HG03135 (cell line): Measurements from ENCODE around the gene TNFAIP2.

ENCODE experiments used
- ATAC-seq: cut with Tn5 transposase; IDR thresholded peaks from one replicate; pipeline ENCODE4 v1.9.1; 2021; ENCODE audit warnings: mild to moderate bottlenecking, moderate library complexity; ENCODE audit not compliant: unreplicated experiment

The TNFAIP2 gene

GRCh38 chr14:103133210-103134140, 10.2 kb downstream of the TNFAIP2 start:
- ATAC-seq = no peak

DNA sequence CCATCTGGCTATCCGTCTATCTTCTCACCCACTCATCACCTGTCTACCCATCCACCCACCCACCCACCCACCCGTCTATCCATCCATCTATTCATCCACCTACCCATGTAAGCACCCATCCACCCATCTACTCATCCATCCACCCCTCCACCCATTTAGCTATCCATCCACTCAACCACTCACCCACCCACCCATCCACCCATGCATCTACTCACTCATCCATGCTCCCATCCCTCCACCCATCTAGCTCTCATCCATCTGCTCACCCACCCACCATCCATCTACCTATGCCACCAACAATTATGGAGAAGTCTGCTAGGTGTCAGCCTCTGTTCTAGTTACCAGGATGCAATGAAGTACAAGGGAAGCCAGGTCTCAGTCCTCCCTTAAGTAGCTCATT, 11.1 kb downstream of the TNFAIP2 start:
- no peak for ATAC-seq

DNA sequence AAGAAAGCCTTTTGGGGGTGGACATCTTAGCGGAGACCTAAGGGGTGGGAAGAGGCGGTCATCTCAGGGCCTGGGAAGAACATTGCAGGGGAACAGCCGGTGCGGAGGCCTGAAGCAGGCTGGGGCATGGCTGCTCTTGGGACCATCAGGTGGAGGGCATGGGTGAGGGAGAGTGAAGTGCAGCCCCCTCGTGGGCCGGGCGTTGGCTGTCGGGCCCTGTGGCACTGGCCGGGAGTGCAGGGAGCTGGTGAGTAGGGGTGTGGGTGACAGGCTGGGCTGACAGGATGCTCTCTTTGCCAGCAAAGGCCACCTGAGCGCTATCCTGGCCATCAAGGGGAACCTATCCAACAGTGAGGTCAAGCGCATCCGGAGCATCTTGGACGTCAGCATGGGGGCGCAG, 11.7 kb downstream of the TNFAIP2 start:
- ATAC-seq = no peak

- ATAC-seq = no peak
Measured at GRCh38 chr14:103135333-103136260, 12.3 kb downstream of the TNFAIP2 start.

- ATAC-seq = no peak
Measured at GRCh38 chr14:103136388-103137271, 13.4 kb downstream of the TNFAIP2 start.

GRCh38 chr14:103137689-103138300, 14.5 kb downstream of the TNFAIP2 start:
- no peak for ATAC-seq

DNA sequence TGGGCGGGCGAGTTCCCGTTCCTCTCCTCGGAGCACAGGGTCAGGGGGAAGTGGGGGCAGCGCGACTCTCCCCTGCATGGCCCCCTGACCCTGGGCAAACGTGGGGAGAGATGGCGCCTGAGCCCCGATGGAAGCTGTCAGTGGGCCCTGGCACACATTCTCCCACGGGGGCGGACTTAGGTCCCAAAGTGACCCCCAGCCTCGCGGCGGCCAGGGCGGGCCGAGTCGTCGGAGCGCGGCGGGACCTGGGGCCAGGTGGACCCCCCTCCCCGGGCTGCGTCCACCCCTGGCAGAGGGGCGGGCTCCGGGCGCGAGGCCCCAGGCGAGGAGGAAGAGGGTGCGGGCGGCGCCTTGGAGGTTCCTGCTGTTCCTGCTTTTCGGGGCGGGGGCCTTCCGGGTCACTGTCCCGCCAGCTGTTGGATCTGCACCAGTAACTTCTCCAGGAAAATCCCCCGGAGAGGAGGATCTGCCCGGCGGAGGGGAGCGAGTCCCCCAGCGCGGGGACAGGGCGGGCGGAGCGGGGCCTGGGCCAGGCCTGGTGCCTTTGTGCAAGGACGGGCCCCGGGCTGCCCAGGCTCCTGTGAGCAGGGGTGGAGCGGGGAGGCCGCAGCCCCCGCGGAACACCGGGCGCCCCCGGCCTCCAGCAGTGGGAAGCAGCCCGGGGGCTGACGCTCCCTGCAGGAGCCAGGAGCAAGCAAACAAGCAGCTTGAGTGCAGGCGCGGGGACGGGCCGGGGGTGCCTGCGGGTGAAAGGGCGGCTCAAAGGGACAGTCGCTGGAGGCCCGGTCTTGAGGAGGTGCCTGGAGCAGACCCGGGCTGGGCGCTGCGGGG, 15.3 kb downstream of the TNFAIP2 start:
- ATAC-seq = no peak

DNA sequence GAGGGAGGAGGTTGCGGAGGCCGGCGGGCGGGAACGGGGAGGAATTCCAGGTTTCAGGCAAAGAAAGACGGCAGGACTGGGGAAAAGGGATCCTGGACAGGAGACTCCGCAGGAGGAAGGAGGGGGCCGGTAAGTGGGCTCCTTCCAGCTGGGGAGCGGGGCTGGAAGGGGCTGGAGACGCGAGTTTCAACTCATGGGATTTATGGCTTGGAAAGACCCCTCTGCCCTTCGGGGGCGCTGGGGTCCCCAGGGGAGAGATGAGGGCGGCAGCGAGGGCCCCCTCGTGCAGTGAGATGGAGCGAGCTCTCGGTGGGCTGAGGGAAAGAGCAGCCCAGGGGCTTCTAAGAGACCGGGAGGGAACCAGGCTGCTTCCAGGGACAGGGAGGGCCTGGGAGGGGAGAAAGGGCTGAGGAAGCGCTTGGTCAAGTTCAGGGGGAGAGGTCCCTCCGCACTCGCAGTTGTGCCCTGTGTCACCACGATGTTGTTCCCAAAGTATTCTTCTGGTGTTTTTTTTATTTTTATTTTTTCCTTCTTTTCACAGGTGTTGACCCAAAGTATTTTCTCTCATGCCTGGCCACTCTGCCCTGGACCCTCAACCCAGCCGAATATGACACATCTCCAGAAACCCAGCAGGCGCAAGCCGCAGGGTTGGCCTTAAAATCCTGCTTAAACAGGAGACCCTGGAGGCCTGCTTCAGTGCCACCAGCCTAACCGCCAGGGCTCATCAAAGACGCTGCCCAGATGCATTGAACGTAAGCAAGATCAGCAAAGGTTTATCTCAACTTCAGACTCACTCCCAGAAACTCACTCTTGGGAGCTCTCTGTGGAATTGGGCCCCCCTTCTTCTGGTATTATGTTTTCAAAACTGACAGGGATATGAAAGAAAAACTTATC, 16.1 kb downstream of the TNFAIP2 start:
- no peak for ATAC-seq

- peak; percentile 65 for ATAC-seq
Measured at GRCh38 chr14:103140316-103141109, 17.3 kb downstream of the TNFAIP2 start.

GRCh38 chr14:103141117-103141796, 18.0 kb downstream of the TNFAIP2 start:
- no peak for ATAC-seq

GRCh38 chr14:103142026-103142425, 18.8 kb downstream of the TNFAIP2 start:
- ATAC-seq = no peak

DNA sequence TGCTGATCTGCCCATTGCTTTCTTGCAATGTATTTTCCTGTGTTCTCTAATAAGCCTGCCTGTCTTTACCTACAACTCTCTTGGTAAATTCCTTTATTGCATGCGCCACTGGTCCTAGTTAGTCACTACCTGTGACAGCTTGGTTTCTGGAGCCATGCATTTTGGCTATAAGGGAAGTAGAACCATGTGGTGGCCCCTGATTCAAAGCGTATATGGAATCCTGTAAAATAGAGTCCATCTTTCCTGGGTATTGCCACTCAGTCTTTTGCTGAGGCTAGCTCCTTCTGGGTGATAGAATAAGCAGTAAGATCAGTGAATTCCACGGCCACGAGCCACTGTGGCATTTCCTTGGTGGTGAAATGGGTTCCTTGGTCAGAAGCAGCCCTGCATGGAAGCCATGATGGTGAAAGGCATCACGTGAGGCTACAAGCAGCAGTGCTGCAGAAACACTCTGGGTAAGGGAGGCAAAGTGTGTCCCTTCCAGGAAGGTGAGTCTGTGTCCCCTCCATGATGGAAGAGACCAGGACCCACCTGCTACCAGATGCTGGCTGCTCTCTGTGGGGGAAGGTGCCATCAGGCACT, 19.6 kb downstream of the TNFAIP2 start:
- ATAC-seq = no peak

GRCh38 chr14:103143506-103143905, 20.2 kb downstream of the TNFAIP2 start:
- no peak for ATAC-seq

- ATAC-seq = no peak
Measured at GRCh38 chr14:103144085-103144484, 20.8 kb downstream of the TNFAIP2 start.

GRCh38 chr14:103146141-103146709, 23.0 kb downstream of the TNFAIP2 start:
- no peak for ATAC-seq
